ENCODE data around the gene RNF220.

The RNF220 gene

GRCh38 chr1:44636688-44637598 lies 231.9 kb downstream of the RNF220 start:
- DNase-seq (ENCODE audit: low read depth) = no peak

DNA sequence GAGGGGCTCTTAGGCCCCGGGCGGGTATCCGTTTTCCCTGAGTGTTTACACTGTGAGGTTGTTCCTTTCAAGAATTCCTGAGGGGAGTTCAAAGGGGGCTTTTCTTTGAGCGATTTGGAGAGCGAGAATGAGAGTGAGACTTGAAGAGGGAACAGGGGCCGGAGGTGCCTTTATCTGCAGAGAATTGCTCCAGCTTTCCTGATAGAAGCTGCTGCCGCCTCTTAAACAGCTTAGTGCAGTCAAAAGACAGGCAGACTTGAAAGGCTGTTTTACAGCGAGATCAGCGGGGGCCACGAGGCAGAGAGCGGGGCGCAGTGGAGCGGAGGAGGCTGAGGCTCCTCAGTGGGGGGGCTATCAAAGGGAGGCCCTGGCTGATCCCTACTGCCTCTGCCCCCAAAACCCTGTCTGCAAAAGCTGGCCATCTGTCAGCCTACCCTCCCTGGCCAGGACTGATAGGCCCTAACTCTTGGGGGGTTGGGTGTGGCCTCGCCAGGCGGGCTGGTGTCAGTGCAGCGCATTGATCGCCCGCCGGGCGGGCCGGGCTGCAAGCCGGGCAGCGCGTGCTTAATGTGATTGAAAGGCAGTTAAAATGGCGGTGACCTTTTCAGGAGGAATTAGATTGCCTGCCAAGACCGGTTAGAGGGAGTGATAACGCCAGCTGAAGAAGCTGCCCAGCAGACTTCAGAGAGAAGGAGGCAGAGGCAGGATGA lies 232.8 kb downstream of the RNF220 start:
- DNase-seq (ENCODE audit: low read depth) = no peak

DNA sequence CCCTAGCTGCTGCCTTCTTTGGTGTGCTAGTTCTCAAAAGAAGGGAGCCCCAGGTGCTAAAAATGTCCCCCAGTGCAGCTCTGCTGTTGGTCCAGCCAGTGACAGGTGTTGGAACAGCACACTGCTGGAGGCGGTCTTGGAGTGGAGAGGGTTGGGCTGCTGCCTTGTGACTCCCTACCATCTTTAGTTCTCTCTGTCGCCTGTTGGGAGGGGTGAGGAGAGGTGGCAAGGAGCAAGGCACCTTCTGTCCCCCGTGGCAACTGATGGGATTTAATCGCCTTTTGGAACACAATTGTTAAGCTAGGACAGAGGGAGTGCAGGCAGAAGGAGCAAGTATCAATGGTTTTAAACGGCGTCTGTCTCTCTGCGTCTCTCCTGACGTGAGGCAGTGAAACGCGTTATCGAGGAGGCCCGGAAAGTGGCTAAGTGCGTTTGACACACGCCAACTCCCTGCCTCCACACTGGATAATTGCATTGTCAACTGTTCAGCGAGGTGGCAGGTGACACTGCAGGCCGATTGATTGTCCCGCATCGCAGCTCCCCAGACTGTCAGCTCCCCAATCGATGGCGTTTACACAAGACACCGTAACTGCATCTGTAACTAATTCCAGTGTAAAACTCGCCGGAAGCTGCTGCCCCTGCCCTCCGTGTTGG lies 235.3 kb downstream of the RNF220 start:
- no peak for DNase-seq (ENCODE audit: low read depth)

DNA sequence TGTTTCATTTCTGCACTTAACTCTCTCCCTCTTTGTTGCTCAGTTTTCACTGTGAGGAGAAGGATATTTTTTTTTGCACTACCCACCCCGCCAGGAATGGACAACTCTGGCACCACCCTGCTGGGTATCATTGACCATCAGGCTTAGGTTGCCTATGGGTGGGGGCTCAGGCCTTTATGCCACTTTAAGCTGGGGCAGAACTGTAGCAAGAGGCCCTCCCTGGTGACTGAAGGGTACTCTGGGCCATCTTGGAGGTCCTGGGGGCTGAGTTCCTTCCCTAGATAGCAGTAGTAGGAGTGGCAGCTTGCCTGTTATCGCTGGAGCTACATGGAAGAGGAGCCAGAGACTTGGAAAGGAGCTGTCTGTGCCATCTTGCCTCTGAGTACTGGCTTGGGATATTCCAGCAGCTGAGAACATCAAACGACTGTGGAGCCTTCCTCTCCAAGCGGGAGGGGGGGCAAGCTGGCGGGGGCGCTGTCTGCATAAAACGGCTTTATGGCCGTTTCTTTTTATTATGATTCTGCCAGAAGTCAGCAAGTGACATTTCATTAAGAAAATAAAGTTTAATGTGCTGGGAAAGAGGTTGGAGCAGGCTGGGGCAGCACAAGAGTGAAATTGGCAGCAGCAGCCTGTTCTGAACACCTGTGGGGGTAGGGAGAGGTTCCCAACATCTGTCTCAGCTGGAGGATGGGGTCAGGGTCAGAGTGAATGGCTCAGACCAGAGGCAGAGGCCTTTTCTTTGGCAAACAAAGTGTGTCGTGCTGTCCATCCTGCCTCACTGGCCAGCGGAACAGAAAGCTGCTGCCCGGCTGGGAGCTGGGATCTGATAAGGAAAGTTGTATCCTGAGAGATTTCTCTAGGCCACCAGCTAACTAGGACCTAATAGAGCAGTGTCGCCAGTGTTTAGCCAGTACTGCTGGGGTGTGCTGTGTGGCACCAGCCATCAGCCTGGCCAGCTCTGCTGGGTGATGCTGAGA lies 236.4 kb downstream of the RNF220 start:
- DNase-seq (ENCODE audit: low read depth) = no peak

- DNase-seq (ENCODE audit: low read depth) = no peak
These were observed 237.2 kb downstream of the RNF220 start for GRCh38 chr1:44642255-44642654.

GRCh38 chr1:44642925-44643324 lies 237.9 kb downstream of the RNF220 start:
- no peak for DNase-seq (ENCODE audit: low read depth)

GRCh38 chr1:44643721-44644334 lies 238.8 kb downstream of the RNF220 start:
- no peak for DNase-seq (ENCODE audit: low read depth)

- DNase-seq (ENCODE audit: low read depth) = no peak
These were observed 239.8 kb downstream of the RNF220 start for GRCh38 chr1:44644806-44645205.

DNA sequence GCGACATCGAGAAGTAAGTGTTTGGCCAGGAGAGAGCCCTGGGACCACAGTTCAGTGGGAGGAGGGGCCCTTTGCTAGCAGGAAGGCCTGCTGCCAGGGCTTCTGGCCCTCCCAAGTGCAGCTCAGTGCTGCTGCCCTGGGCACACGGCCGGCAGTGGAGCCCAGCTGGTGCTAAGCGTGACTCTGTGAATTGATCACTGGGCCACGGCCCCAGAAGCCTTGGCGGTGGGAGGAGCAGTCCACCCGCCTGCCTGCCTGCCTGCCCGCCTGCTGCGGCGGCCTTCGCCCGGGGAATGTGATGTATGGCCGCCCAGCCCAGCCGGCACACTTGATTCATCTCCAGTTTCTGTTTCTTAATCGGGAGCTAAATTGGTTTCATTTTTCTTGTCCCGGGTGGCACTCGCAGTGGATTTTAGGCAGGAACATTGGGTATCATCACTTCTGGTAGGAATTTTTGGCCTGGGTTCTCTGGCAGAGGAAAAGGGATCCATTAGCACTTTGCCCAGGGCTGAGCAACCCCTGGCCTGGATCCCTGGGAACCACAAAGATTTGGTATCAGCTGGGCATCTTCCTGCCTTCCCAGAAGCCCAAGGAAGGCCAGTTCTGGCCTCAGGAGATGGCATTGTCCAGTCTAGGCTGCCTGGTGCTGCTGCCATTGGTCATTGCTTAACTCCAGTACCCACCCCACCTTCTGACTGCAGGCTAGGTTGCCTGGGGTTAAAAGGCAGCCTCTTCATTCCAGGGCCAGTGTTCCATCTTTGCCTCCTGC lies 240.6 kb downstream of the RNF220 start:
- no peak for DNase-seq (ENCODE audit: low read depth)

GRCh38 chr1:44646261-44647110 lies 241.4 kb downstream of the RNF220 start:
- no peak for DNase-seq (ENCODE audit: low read depth)

- no peak for DNase-seq (ENCODE audit: low read depth)
These were observed 242.8 kb downstream of the RNF220 start for GRCh38 chr1:44647896-44648295.

GRCh38 chr1:44648529-44649250 lies 243.6 kb downstream of the RNF220 start:
- DNase-seq (ENCODE audit: low read depth) = no peak

DNA sequence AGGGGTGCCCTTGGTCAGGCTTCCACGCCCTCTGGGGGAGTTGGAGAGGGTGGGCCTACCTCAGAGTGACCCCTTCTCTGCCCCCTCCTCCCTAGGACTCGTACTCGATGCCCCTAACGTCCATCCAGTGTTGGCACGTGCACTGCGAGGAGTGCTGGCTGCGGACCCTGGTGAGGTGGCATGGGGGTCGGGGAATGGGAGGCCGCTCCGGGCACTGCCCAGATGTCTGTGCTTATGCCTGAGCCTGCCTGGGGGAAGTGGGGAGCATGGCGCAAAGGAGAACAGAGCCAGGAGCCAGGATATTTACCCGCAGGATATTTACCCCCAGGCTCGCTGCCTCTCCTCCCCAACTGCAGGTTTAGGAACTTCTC lies 244.7 kb downstream of the RNF220 start:
- DNase-seq (ENCODE audit: low read depth) = no peak

DNA sequence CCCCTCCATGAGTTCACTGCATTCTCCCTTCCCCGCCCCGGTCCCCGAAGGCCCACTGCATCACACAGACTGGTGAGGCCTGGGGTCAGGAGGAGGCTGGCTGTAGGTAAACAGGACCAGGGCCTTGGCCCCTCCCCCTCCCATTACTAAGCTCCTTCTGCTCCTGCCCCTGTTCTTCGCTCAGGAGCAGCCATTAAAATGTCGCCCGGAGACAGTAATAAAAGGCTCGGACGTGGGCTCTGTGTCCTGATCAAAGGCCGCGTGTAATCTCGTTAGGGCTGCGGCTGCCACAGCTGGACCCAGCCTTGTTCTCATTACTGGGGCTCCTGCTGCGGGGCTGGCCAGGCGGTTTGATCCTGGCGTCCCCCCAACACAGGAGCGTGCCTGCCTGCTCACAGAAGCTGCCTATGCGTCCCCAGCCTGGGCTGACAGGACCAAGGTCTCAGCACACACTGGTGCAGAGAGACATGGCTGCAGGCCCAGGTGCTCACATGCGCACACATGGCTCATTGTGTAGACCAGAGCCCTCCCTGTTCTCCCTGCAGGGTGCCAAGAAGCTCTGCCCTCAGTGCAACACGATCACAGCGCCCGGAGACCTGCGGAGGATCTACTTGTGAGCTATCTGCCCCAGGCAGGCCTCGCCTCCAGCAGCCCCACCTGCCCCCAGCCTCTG lies 245.2 kb downstream of the RNF220 start:
- no peak for DNase-seq (ENCODE audit: low read depth)

DNA sequence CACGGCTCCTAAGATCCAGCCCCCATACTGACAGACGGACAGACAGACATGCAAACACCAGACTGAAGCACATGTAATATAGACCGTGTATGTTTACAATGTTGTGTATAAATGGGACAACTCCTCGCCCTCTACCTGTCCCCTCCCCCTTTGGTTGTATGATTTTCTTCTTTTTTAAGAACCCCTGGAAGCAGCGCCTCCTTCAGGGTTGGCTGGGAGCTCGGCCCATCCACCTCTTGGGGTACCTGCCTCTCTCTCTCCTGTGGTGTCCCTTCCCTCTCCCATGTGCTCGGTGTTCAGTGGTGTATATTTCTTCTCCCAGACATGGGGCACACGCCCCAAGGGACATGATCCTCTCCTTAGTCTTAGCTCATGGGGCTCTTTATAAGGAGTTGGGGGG lies 246.0 kb downstream of the RNF220 start:
- no peak for DNase-seq (ENCODE audit: low read depth)

DNA sequence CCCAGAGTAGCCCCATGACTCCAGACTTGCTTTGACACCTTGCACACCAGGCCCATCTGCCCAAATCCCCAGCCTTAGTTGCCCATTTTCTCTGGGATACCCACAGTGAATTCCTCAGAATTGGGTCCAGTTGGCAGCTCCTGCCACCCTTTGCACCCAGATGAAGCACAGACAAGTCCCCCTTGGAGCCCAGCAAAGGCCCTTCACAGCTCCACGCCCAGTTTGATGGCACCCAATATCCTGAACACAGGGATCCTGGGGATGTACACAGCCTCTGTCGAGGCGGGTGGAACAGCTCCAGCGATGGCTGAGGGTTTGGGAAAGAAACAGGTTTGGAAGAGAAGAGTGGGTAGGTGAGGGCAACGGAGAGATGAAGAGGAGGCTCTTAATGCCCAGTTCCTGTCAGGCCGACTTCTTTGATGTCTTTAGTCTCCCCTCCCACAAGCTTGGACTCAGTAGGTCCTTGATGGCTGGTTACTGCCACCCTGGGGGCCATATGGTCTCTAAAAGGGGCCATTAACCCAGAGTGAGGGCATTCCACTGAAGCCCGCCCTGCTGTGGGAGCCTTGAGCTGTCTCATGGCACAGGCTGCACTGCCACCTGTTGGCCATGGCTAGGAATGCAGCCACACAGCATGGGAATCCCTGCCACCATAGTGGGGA lies 247.5 kb downstream of the RNF220 start:
- peak; percentile 73 for DNase-seq (ENCODE audit: low read depth)

- no peak for DNase-seq (ENCODE audit: low read depth)
These were observed 248.3 kb downstream of the RNF220 start for GRCh38 chr1:44653107-44653964.
